ELF-1 (cell line): Measurements from ENCODE around the gene JPH2.
A peak's percentile ranks its signal among the peaks of the same experiment; 100 is the strongest.
"Not testable (repeated sequence)": the region's sequence is repeated elsewhere in the genome, so short reads cannot be mapped to it uniquely, and the experiment has no call there.

Experiments
- DNase-seq: peaks from one replicate; pipeline ENCODE4 v3.0.0-alpha.2; 2016; ENCODE audit warnings: low read depth, low spot score

The JPH2 gene

DNA sequence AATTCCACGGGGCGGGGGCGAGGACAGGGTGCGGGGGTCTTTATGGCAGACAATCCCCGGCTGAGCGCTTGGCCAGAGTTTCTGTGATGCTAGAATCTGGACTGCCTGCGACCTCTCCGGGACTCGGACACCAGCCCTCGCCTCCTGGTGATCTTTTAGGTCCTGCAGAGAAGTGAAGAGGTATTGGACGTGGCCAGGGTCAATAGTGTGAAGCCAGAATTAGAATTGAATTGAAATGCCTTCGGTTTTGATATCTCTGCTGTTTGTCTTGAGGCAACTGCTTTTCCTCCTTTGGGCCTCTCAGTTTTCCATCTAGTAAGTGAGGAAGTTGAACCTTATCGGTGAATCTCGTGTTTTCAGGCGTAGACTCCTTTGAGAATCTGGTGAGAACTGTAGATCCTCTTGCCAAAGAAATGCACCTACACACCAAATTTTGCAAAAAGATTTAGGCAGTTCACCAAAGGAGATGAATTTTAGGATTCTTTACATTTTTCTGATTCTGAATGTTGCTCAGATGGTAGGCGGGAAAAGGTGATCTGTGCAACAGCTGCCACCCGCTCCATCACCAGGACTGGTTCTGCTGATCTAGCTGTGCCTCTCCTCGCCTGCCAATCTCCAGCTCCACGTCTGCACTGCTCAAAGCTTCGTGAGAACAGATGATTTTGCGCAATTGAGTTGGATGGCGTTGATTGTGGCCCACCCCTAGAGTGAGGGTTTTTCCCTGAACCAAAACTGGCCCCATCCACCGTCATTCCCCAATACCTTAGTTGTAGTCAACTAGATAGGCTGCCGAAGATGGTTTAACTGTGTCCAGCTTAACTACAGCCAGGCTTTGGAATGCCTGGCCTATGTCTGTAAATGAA, 24.4 kb upstream of the JPH2 start:
- DNase-seq = peak; percentile 40

DNA sequence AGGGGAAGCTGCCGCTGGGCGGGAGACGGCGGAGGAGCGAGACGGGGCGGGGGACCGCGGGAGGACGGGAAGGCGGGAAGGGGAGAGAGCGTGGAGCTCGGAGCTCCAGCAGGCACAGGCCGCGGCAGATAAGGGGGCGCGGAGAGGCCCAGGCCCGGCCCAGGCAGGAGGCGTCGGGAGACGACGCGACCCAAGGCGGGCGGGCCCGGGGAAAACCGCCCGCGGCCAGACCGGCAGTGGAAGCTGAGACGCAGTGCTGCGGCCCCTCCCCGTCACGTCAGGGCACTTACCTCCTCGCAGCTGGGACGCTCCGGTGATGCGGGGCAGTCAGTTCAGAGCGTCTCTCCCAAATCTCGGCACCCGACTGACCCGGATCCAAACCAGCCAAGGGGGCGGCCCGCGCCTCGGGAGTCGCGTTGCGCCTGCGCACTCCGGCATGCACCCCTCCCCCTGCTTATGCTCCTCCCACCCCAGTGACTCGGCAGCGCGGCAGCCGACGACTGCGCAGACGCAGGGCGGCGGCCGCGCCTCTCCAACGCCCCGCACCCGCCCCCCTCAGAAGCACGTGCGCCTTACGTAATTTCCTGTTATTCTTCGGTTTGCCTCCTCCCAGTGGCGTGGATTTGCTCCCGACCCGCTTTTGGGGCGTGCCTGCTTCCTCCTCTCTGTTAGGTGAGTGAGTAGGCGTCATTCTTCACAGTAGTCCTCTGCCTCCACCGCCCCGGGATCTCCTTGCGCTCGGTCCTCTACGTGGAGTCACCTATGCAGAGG, 23.6 kb upstream of the JPH2 start, which contains the start of gene OSER1:
Gene OSER1, minus strand, starts transcription at position 366 of the 771 bp plus-strand sequence. CDS start 3,814 bp downstream, outside the sequence.
- peak; percentile 99 for DNase-seq

DNA sequence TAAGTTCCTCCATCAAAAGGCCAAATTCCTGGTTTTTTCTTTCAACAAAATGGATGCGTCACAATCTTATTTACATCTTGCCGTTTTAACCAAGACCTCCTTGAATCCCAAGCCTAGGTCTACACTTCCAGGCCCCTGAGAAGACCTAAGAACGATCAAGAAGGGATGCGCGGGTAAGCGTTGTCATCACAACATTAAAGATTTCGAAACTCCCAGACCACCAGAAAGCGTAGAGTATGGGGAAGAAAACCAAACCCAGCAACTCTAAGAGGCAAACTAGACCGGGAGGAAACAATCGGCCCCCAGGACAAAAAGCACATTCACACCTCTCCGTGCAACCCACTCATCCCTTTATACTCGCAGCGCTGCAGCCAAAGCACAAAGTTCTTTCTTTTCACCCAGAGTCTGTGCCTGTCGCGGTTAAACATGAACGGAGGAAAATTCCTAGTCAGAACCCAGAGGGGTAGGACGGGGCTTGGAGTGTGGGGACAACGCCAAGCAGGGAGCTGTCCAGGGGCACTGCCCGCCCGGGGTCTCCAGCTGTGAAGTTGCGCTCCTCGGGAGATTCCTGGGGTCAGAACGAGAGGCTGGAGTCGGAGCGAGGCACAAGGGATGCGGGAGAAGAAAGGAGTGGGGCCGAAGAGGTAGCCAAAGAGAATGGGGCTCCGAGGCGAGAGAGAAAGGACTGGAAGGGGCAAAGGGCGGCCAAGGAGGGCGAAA, 22.9 kb upstream of the JPH2 start:
- DNase-seq = peak; percentile 69

DNA sequence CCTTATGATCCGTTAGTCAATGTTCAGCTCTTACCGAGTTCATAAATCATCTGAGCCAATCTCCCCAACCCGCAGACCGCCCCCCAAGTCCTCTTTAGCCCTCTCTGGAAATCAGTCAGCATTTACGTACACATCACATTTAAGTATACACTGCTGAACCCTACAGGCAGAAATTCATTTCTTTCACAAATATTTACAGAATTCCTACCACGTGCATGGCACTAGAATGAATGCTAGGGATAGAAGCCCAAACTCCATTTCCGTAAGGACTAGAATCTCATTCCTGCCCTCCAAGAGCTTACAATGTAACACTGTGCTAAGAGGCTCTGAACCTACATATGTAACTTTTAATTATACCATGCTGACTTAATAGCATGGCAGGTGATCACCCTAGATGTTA, 21.8 kb upstream of the JPH2 start:
- DNase-seq = no peak

DNA sequence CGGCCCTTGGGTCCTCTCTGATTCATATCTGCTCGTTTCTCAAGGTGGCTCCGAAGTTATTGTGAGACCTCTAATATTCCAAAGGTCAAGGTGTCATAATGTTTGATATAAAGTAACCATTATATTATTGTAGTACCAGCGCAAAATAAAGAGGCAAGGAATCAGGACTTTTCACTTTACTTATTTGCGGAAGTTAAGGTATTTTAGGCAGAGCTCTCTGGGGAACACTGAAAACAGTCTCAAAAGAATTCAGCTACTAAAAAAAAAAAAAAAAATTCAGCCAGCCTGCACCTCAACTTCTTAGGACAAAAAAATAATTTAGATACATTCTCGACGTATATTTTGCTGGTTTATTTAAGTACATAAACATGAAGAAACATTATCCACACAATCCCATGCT, 21.2 kb upstream of the JPH2 start:
- DNase-seq = no peak

DNA sequence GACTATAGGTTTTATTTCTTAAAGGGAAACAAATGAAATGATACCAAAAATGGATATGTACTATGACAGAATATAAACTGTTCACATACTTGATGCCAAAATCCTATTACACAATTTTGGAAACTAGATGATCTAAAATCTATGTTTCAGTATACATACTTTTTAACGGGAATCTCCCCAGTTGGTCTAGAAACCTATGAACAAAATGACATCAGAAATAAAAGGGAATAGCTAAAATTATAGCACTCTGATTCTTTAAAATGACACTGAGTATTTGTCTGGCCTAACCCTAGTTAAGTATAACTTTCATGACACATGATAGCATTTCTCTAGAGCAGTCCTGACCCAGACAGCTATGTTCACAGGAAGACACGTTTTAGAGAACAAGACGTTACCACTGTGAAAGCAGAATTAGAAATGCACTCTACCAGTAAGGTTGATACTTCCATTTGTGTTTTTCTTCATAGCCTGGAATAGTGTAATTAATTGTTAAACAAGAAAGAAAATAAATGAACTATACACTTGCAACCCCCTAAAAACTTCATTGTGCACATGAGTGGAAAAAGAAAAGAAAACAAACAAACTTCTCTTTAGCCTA, 20.2 kb upstream of the JPH2 start:
- no peak for DNase-seq

DNA sequence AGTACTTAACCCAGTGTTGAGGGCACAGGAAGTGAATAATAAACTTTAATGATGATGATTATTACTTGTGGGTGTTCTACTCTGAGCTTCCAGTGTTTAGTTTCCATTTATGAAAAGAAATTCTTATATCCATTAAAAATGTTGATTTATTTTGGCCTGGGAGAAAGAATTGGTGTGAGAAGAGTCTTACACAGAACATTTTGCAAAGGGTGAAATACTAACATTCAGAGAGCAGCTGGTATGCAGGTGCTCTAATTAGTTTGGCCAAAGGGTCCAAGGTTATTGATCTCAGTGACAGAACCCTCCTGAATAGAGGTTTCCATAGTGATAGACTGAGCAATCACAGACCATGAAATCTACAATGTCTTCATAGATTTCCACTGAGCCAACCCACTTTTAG, 19.1 kb upstream of the JPH2 start:
- no peak for DNase-seq

DNA sequence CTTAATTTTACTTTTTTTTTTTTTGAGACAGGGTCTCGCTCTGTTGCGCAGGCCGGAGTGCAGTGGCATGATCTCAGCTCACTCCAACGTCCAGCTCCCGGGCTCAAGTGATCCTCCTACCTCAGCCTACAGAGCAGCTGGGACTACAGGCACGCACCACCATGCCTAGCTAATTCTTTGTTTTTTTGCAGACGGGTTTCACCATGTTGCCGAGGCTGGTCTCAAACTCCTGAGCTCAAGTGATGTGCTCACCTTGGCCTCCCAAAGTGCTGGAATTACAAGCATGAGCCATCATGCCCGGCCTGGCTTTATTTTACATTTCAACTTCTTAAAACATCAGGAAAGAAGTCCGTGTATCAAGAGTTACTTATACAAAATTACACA, 17.8 kb upstream of the JPH2 start:
- no peak for DNase-seq

DNA sequence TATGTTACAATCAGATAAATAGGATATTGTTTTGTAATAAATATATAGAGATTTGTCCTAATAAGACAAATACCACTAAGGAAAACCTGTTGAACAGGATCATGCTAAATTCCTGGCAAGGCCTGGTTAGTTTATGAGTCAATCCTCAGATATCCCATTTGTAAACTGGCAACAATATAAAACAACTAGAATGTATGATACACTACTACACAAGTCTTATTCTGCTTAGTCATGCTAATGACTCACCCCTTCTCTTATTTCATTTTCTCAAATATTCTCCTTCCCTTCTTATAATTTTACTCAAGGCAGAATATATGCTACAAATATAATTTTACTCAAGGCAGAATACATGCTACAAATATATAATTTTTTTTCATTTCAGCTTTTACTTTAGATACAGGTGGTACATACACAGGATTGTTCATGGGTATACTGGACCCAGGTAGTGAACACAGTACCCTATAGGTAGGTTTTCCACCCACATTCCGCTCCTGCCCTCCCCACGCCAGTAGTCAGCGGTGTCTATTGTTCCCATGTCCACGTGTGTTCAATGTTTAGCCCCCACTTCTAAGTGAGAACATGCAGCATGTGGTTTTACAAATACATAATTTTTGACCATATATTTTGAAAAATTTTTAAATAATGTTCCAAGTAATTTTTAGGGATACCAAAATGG, 17.3 kb upstream of the JPH2 start:
- no peak for DNase-seq

DNA sequence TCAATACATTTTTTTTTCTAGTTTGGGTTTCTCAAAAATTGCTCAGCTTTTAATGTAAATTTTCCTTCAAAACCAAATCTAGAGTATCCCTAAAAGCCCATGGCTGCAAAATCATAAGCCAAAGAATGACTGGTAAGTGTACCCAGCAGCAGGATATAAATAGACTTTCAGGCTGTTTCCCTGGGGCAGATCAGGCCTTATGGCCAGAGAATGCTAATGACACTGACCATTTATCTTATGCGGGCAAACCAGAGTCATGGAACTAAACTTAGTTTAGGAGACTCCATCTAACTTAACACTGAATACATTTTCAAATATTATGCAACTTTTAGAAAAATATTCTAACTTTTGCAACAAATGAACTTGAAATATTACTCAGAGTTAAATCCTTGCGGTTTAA, 16.2 kb upstream of the JPH2 start:
- DNase-seq = no peak

DNA sequence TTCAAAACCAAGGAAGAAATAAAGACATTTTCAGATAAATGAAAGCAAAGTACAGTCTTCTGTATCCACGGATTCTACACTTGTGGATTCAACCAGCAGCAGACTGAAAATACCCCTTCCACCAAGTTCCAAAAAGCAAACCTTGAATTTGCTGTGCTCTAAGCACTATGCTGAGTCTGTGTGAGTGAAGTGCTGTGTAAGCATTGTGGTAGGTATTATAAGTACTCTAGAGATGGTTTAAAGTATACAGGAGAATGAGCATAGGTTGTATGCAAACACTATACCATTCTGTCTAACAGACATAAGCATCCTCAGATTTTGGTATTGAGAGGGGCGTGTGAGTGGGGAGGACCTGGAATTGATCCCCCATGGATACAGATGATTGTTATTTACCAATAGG, 14.0 kb upstream of the JPH2 start:
- no peak for DNase-seq

DNA sequence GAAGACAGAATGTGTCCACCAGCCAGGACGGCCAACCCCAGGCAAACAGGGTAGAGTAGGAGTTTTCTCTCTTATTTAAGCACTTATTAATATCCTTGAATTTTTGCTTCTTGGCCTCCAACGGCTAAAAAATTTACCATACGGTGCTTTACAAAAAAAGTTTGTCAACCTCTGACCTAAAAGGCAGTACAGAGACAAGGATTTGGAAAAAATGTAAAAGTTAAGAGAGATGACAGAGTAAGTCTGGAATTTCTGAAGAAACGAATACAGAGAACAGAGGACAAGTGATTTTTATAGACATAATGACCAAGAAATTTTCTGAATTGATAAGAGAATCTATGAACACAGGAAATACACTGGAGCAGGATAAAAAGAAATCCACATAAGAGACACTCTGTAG, 13.4 kb upstream of the JPH2 start:
- DNase-seq = no peak

DNA sequence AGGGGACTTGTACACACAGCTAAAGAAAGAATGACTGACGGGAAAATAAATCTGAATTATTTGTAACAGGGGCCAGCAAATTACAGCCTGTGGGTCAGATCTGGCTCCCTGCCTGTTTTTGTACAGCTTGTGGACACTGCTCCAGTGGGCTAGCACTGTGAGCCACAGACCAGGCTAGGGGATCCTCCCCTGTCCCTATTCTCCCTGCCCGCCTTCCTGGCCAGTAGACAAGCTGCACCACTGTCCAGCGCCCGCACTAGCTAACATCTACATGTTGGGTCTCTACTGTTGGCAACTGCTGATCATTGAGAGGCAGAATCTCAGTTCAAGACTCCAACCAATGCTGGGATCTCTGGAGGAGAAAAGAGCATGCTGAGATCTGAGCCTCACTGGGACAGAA, 12.9 kb upstream of the JPH2 start:
- no peak for DNase-seq

DNA sequence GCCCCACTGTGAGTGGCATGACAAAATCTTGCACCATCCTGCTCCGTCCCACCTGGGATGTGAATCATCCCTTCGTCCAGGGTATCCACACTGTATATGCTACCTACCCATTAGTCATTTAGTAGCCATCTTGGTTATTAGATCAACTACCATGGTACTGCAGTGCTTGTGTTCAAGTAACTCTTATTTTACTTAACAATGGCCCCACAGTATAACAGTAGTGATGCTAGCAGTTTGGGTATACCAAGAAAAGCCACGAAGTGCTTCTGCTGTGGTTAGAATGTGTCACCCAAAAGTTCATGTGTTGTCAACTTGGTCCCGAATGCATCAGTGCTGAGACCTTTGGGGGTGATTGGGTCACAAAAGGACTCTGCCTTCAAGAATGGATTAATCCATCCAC, 11.9 kb upstream of the JPH2 start:
- DNase-seq = no peak

DNA sequence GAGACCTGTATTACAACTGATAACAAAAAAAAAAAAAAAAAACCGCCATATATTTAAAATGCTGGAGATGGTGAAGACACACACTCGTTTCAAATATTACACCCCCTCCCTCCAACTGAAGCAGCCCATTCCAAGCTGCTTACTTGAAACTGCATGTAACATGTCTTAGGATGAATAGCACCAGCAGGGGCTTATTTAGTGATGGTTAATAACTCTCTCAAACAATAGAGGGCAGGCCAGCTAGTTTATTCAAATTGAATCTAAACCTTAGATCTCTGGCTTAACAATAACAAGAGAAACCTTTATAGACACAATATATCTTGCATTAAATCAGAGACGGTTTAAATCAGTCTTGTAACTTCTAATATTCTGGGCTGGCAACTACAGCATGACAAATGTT, 9.3 kb upstream of the JPH2 start:
- no peak for DNase-seq

DNA sequence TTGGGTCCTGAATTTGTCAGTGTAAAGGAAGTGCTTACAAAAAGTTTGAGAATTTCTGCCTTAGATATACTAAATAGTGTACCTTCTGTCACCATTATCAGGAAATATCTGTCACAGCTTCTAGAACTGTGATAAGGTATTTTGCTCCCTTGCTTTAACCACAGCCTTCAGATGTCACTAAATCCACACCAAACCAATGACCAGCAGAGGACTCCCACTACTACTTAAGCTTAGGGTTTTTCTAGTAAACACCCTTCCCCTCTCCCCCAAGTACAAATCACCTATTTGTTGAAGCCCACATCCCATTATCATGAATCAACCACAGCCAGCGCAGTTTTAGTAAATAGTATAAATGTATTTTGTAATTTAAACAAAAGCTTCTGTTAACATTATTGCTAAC, 8.6 kb upstream of the JPH2 start:
- no peak for DNase-seq

DNA sequence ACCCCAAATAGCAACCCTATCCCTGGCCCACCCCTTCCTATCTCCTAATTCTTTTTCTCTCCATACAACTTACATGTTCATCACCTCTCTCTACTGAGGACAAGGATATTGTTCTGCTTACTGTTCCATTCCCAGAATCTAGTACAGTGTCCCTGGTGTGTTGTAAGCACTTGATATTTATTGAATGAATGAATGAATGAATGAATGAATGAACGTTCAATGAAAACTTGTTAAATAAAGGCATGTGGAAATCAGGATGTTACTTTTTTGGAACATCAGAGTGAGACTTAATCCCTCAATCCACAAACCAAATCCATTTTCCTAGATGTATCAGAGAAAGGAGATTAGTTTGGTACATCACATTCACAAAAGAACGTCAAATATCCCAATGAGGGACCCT, 6.8 kb upstream of the JPH2 start:
- DNase-seq = no peak

DNA sequence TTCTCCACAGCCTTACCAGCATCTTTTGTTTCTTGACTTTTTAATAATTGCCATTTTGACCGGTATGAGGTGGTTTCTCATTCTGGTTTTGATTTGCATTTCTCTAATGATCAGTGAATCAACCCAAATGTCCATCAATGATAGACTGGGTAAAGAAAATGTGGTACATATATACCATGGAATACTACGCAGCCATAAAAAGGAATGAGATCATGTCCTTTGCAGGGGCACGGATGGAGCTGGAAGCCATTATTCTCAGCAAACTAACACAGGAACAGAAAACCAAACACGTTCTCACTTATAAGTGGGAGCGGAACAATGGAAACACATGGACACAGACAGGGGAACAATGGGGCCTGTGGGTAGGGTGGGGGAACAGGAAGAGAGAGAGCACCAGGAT, 4.7 kb upstream of the JPH2 start:
- not testable (repeated sequence) for DNase-seq

DNA sequence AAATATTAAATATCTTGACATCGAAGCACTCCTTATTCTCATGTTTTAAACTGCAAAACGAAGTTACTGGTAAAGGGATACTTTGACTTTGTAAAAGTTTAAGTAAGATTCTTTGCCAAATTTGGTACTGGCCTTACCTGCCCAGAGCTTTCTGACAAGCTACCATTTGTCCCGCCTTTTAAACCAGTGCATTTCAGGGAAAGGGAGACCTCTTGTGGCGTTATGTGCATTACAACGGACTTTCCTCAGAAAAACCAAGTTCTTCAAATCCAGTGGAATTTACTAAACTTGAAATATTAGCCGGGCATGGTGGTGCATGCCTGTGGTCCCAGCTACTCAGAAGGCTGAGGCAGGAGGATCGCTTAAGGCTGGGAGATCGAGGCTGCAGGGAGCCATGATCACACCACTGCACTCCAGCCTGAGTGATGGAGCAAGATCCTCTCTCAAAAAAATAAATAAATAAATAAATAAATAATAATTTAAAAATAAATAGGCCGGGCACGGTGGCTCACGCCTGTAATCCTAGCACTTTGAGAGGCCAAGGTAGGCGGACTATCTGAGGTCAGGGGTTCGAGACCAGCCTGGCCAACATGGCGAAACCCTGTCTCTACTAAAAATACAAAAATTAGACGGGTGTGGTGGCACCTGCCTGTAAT, 3.3 kb upstream of the JPH2 start:
- peak; percentile 83 for DNase-seq

DNA sequence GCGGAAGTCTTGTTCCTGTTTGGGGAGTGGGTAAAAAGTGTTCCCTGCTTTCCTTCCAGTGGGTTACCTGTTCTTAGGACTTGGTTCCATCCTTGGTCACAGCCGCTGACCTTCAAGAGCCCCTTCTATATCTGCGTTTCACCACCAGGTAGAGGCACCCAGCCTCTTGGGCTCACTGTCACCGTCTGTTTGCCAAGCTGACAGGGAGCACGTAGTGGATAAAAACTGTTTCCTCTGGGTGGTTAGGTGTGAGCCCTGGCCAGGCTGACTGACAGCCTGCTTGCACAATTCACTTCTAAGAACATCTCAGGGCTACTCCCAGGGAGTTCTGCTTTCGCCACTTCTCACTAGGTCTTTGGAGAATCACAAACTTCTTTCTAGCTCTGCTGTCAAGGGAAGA, 1.8 kb upstream of the JPH2 start:
- DNase-seq = peak; percentile 26
